Astrocyte (in vitro differentiated cells and primary cell): ENCODE measurements around the gene VWA5B1. TPM values are rescaled to one million over a fixed set of nuclear protein-coding genes. Genes with fewer than 3 reads are reported as not detected.
A peak's percentile ranks its signal among the peaks of the same experiment; 100 is the strongest.

Source experiments
- DNase-seq: peaks from one replicate; pipeline ENCODE4 v3.0.0-alpha.2; 2010; ENCODE audit warnings: low read depth
- FAIRE-seq: peaks from 2 replicates; lab custom pipeline; 2011; peaks lifted over from hg19 to GRCh38; lab: Jason Lieb, UNC
- H2AFZ ChIP-seq: 2 replicates; pipeline ENCODE4 v1.6.0; 2012; ENCODE audit warnings: low read depth, low read length, inconsistent platforms
- H3K27ac ChIP-seq: 2 replicates; pipeline ENCODE4 v1.5.1; 2011; ENCODE audit warnings: low read depth, low read length, inconsistent platforms
- H3K27me3 ChIP-seq: 2 replicates; pipeline ENCODE4 v1.6.0; 2011; ENCODE audit warnings: low read length, inconsistent platforms; ENCODE audit not compliant: insufficient read depth
- H3K36me3 ChIP-seq: 2 replicates; pipeline ENCODE4 v1.5.1; 2011; ENCODE audit warnings: low read length, inconsistent platforms; ENCODE audit not compliant: insufficient read depth
- H3K4me1 ChIP-seq: 2 replicates; pipeline ENCODE4 v1.5.1; 2011; ENCODE audit warnings: low read length, inconsistent platforms; ENCODE audit not compliant: insufficient read depth
- H3K4me2 ChIP-seq: 2 replicates; pipeline ENCODE4 v1.6.0; 2012; ENCODE audit warnings: low read length, inconsistent platforms
- H3K4me3 ChIP-seq: 2 replicates; pipeline ENCODE4 v1.5.1; 2011; ENCODE audit warnings: low read depth, mild to moderate bottlenecking, low read length, inconsistent platforms; ENCODE audit not compliant: insufficient read depth
- H3K79me2 ChIP-seq: 2 replicates; pipeline ENCODE4 v1.6.0; 2012; ENCODE audit warnings: mild to moderate bottlenecking, low read length, inconsistent platforms; ENCODE audit not compliant: insufficient read depth
- H3K9ac ChIP-seq: 2 replicates; pipeline ENCODE4 v1.6.0; 2012; ENCODE audit warnings: mild to moderate bottlenecking, low read length, inconsistent platforms
- H3K9me3 ChIP-seq: 2 replicates; pipeline ENCODE4 v1.5.1; 2012; ENCODE audit warnings: low read depth, mild to moderate bottlenecking, low read length, inconsistent platforms; ENCODE audit not compliant: insufficient read depth
- H4K20me1 ChIP-seq: 2 replicates; pipeline ENCODE4 v1.6.0; 2012; ENCODE audit warnings: low read length, inconsistent platforms; ENCODE audit not compliant: insufficient read depth
- H3K27ac Mint-ChIP-seq: one replicate; pipeline ENCODE4 v1.8.0; 2021; ENCODE audit warnings: mild to moderate bottlenecking, mixed read lengths; ENCODE audit not compliant: unreplicated experiment
- H3K27me3 Mint-ChIP-seq: one replicate; pipeline ENCODE4 v1.8.0; 2021; ENCODE audit warnings: low read depth, mixed read lengths; ENCODE audit not compliant: unreplicated experiment
- H3K36me3 Mint-ChIP-seq: one replicate; pipeline ENCODE4 v1.8.0; 2021; ENCODE audit warnings: low read depth, mixed read lengths; ENCODE audit not compliant: unreplicated experiment
- H3K4me1 Mint-ChIP-seq: one replicate; pipeline ENCODE4 v1.8.0; 2021; ENCODE audit warnings: low read depth, mixed read lengths; ENCODE audit not compliant: unreplicated experiment
- H3K4me3 Mint-ChIP-seq: one replicate; pipeline ENCODE4 v1.8.0; 2021; ENCODE audit warnings: mild to moderate bottlenecking, moderate library complexity, mixed read lengths; ENCODE audit not compliant: unreplicated experiment
- H3K9me3 Mint-ChIP-seq: one replicate; pipeline ENCODE4 v1.8.0; 2021; ENCODE audit warnings: mild to moderate bottlenecking, mixed read lengths; ENCODE audit not compliant: unreplicated experiment
- CTCF ChIP-seq: IDR thresholded peaks from 2 replicates; pipeline ENCODE4 v1.5.1; 2011; ENCODE audit warnings: low read depth, mild to moderate bottlenecking, inconsistent platforms, low read length, moderate library complexity; ENCODE audit not compliant: insufficient read depth
- EZH2 ChIP-seq: IDR thresholded peaks from 2 replicates; pipeline ENCODE4 v1.6.1; 2012; ENCODE audit warnings: mild to moderate bottlenecking, low read length, inconsistent platforms; ENCODE audit not compliant: insufficient read depth
- total RNA-seq: library from RNA; stranded (reverse); gene quantifications from 2 replicates; pipeline ENCODE4 v1.2.1, GENCODE V29; 2021

VWA5B1 gene
- total RNA-seq, 1 donor from 2014 or later: not detected

DNA sequence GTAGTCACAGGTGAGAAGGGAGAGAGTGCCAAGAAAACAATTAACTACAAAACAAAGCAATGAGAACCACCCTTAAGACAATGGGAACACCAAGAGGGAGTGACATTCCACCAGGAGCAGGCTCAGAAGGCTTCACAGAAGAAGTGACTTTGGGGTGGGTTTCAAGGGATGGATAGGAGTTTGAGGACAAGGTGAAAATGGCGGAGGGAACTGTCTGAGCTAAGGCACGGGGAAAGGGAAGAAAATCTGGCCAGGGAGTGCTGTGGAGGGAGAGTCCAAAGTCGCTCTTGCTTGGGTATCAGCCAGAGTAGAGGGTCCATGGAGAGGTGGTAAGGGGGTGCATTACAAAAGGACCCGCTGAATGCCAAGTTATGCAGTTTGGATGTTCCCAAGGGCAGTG is 108.1 kb downstream of the VWA5B1 start:
- H3K36me3 ChIP-seq: no peaks in the 10 kb centered on the region
- no peaks in the 10 kb centered on the region for H3K79me2 ChIP-seq
- no peak overlapping the region for H3K27ac Mint-ChIP-seq
- H2AFZ ChIP-seq: no peak overlapping the region
- no peak overlapping the region for H3K9ac ChIP-seq
- TF ChIP-seq CTCF (no peak), EZH2 (no peak)
- no peak overlapping the region for H3K4me3 Mint-ChIP-seq
- H3K9me3 ChIP-seq: no peaks in the 10 kb centered on the region
- H3K27ac ChIP-seq: no peak overlapping the region
- H3K4me1 ChIP-seq: peaks cover 12% of the 10 kb centered on the region
- no peaks in the 10 kb centered on the region for H3K36me3 Mint-ChIP-seq
- H3K4me3 ChIP-seq: no peak overlapping the region
- peaks cover 5% of the 10 kb centered on the region for H3K9me3 Mint-ChIP-seq
- peaks cover 1% of the 10 kb centered on the region for H3K4me1 Mint-ChIP-seq
- no peaks in the 10 kb centered on the region for H4K20me1 ChIP-seq
- DNase-seq (no peak), FAIRE-seq (no peak)
- no peak overlapping the region for H3K4me2 ChIP-seq
- peaks cover 68% of the 10 kb centered on the region for H3K27me3 Mint-ChIP-seq
- peaks cover 18% of the 10 kb centered on the region for H3K27me3 ChIP-seq

GRCh38 chr1:20399196-20399595 is 108.5 kb downstream of the VWA5B1 start:
- Histone ChIP-seq H3K9me3 (no peaks in the 10 kb centered on the region), H3K4me2 (no peak overlapping the region), H4K20me1 (no peaks in the 10 kb centered on the region), H3K9ac (no peak overlapping the region), H3K27ac (no peak overlapping the region), H3K4me1 (peaks cover 12% of the 10 kb centered on the region), H3K79me2 (no peaks in the 10 kb centered on the region), H3K27me3 (peaks cover 17% of the 10 kb centered on the region), H3K4me3 (no peak overlapping the region), H3K36me3 (no peaks in the 10 kb centered on the region), H2AFZ (no peak overlapping the region)
- no peaks in the 10 kb centered on the region for H3K36me3 Mint-ChIP-seq
- no peak for DNase-seq
- FAIRE-seq: no peak
- H3K27me3 Mint-ChIP-seq: peaks cover 65% of the 10 kb centered on the region
- H3K4me1 Mint-ChIP-seq: peaks cover 1% of the 10 kb centered on the region
- TF ChIP-seq EZH2: no peak
- TF ChIP-seq CTCF: no peak
- no peak overlapping the region for H3K27ac Mint-ChIP-seq
- H3K4me3 Mint-ChIP-seq: no peak overlapping the region
- peaks cover 5% of the 10 kb centered on the region for H3K9me3 Mint-ChIP-seq

- Histone ChIP-seq H4K20me1 (no peaks in the 10 kb centered on the region), H3K4me3 (no peak overlapping the region), H2AFZ (peak overlapping the region; percentile 65), H3K27me3 (peaks cover 14% of the 10 kb centered on the region), H3K4me2 (peak overlapping the region; percentile 47), H3K4me1 (peaks cover 12% of the 10 kb centered on the region), H3K79me2 (no peaks in the 10 kb centered on the region), H3K27ac (no peak overlapping the region), H3K36me3 (no peaks in the 10 kb centered on the region), H3K9me3 (no peaks in the 10 kb centered on the region), H3K9ac (no peak overlapping the region)
- H3K27ac Mint-ChIP-seq: no peak overlapping the region
- H3K27me3 Mint-ChIP-seq: peaks cover 70% of the 10 kb centered on the region
- H3K4me1 Mint-ChIP-seq: peaks cover 1% of the 10 kb centered on the region
- no peaks in the 10 kb centered on the region for H3K36me3 Mint-ChIP-seq
- DNase-seq (no peak), FAIRE-seq (no peak)
- no peak for TF ChIP-seq CTCF
- no peak for TF ChIP-seq EZH2
- no peak overlapping the region for H3K4me3 Mint-ChIP-seq
- peaks cover 5% of the 10 kb centered on the region for H3K9me3 Mint-ChIP-seq
Measured at GRCh38 chr1:20399606-20400180, 109.0 kb downstream of the VWA5B1 start.
